Aortic smooth muscle cell (primary cell): Measurements from ENCODE around the gene OR7A17. TPM values are rescaled to one million over a fixed set of nuclear protein-coding genes. Genes with fewer than 3 reads are reported as not detected.

Experiments used
- total RNA-seq: library from RNA; depleted of rRNA; stranded (reverse); fragments of >200 nt; gene quantifications from 2 replicates; pipeline ENCODE4 v1.2.3, GENCODE V29; 2014

Gene OR7A17
- total RNA-seq = not detected in 2 replicates

GRCh38 chr19:14886032-14886431 lies at the start of gene OR7A17:
OR7A17 (minus strand) TSS chr19:14886132; CDS start chr19:14881355, 4,777 bp downstream.

GRCh38 chr19:14848822-14849221 lies 37.1 kb downstream of the OR7A17 start, which contains the start of gene OR7A10:
OR7A10 (minus strand) TSS chr19:14848922; CDS start chr19:14841877, 7,045 bp downstream.

DNA sequence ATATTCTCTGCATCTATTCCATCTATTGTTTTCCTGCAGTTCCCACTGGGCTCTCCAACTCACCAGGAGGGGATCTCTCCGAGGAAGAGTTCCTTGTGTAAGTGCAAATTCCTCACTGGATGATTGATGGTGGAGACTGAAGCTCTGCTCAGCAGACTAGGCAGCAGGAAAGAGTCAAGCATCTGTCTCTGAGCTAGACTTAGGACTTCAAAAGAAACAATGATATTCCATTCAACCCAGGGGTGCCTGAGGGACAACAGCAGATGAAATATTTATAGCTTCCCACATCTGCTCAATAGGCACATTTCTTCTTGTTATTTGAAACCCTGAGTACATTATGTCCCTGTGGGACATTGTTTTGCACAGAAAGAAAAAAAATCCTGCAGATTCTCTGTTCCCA lies 50.9 kb downstream of the OR7A17 start, which contains the start of the genes OR7A5 and OR7C1:
Gene OR7A5 (minus strand): TSS at position 175 of the 400 bp plus-strand sequence. CDS start 6,944 bp downstream, outside the sequence.
Gene OR7C1 (minus strand): TSS at position 175 of the 400 bp plus-strand sequence. CDS start 35,049 bp downstream, outside the sequence.

Other genes with a start within 250 kb of the OR7A17 start
- gene ADGRE3, start 211.3 kb downstream of the OR7A17 start, total RNA-seq = not detected in 2 replicates
- 19.0 and 19.4 TPM in 2 replicates for gene ZNF333, start 196.1 kb downstream of the OR7A17 start, total RNA-seq
- 0.06 and 0.26 TPM in 2 replicates for gene ADGRE2, start 107.6 kb downstream of the OR7A17 start, total RNA-seq
- gene OR7A5, start 50.9 kb downstream of the OR7A17 start, total RNA-seq = not detected in 2 replicates
- not detected in 2 replicates for gene OR7C1, start 50.9 kb downstream of the OR7A17 start, total RNA-seq
- gene OR7A10, start 37.2 kb downstream of the OR7A17 start, total RNA-seq = not detected in 2 replicates
- not detected in 2 replicates for gene OR7C2, start 55.4 kb upstream of the OR7A17 start, total RNA-seq
- gene SLC1A6, start 93.7 kb upstream of the OR7A17 start, total RNA-seq = not detected in 2 replicates
- not detected in 2 replicates for gene CASP14, start 163.3 kb upstream of the OR7A17 start, total RNA-seq
- not detected in 2 replicates for gene OR1I1, start 196.1 kb upstream of the OR7A17 start, total RNA-seq
- gene SYDE1, start 221.3 kb upstream of the OR7A17 start, total RNA-seq = 19.3 and 19.8 TPM in 2 replicates